Heart left ventricle (tissue), 13 donors: ENCODE data around the gene BRD1.

Experiments used
- CTCF ChIP-seq, 12 donors: fragments of 200-600 bp; sonication (generic) in 4 of 12; IDR thresholded peaks; one replicate each; pipeline versions ENCODE4 v1.5.0 to v1.8.0; 2018 to 2022; ENCODE audit warnings: antibody characterized with exemption in 12 of 12, mild to moderate bottlenecking in 5 of 12
- POLR2A ChIP-seq, 2 donors: fragments of 450-650 bp; IDR thresholded peaks; one replicate each; pipeline ENCODE4 v1.6.1; 2017; ENCODE audit warnings: antibody characterized with exemption in 2 of 2, mild to moderate bottlenecking in 2 of 2, moderate library complexity in 2 of 2
- donor health status: ischemic (EF 13 %, LVEDD 7.1; RV severe dilation, severe dysfunction).
- donor health status: DM: no; HTN: yes; CAD: no.
- donor health status: DM: no; HTN: no; CAD: no.
- donor health status: ischemic (EF 25% LVEDD 6.9; RV normal size, moderate dysfunction).
- donor health status: ischemic (EF 25% LVEDD 5.7; RV mildly dilated, moderate dysfunction).
- donor health status: ischemic (EF 35%, LVEDD 5.7; RV mildly dilated, moderate dysfunction).
- donor health status: nonischemic (EF 11% LVEDD 7.7; RV severe dilation, severe dysfunction).
- donor health status: DM: yes; HTN: yes; CAD: no.
- donor health status: PGD.
- donor health status: ischemic (EF 29% LVEDD 5.4; RV normal size, mild dysfunction).
- donor health status: nonischemic (EF 23%, LVEDD 6.1; RV moderate dilation, normal function).

- TF ChIP-seq CTCF (IDR thresholded peaks at IDR 0.05): no peak
- no peak for TF ChIP-seq POLR2A (IDR thresholded peaks at IDR 0.05)
Measured at GRCh38 chr22:49755631-49756001, 72.1 kb downstream of the BRD1 start.
